Type B pancreatic cell (in vitro differentiated cells): ENCODE results near the gene ACAP2. TPM values are rescaled to one million over a fixed set of nuclear protein-coding genes. Genes with fewer than 3 reads are reported as not detected.
"Not testable (repeated sequence)": the region's sequence is repeated elsewhere in the genome, so short reads cannot be mapped to it uniquely, and the experiment has no call there.

Experiments used
- DNase-seq: peaks from one replicate; pipeline ENCODE4 v3.0.0; 2021; ENCODE audit warnings: mixed read lengths; ENCODE audit not compliant: unreplicated experiment; ENCODE audit errors: extremely low spot score
- H3K27ac Mint-ChIP-seq: 2 replicates; pipeline ENCODE4 v1.8.0; 2021; ENCODE audit warnings: mild to moderate bottlenecking, mixed read lengths
- H3K27me3 Mint-ChIP-seq: 2 replicates; pipeline ENCODE4 v1.8.0; 2021; ENCODE audit warnings: mixed read lengths
- H3K36me3 Mint-ChIP-seq: 2 replicates; pipeline ENCODE4 v1.8.0; 2021; ENCODE audit warnings: mixed read lengths
- H3K4me1 Mint-ChIP-seq: one replicate; pipeline ENCODE4 v1.8.0; 2021; ENCODE audit warnings: mixed read lengths; ENCODE audit not compliant: unreplicated experiment
- H3K4me3 Mint-ChIP-seq: 2 replicates; pipeline ENCODE4 v1.8.0; 2021; ENCODE audit warnings: mild to moderate bottlenecking, mixed read lengths
- H3K9me3 Mint-ChIP-seq: 2 replicates; pipeline ENCODE4 v1.8.0; 2021; ENCODE audit warnings: mixed read lengths
- CTCF ChIP-seq: fragments of 200-600 bp; sonication (generic); conservative IDR thresholded peaks from 2 replicates; pipeline ENCODE4 v1.5.0; 2021; ENCODE audit warnings: antibody characterized with exemption, mild to moderate bottlenecking
- long read RNA-seq: library from polyadenylated mRNA; unstranded; transcript quantifications from one replicate; pipeline ENCODE4 v2.0.0, GENCODE V29; 2020
- total RNA-seq: library from RNA; stranded (reverse); gene quantifications from 2 replicates; pipeline ENCODE4 v1.2.1, GENCODE V29; 2021; ENCODE audit warnings: low replicate concordance

ACAP2 gene
- 36.6 and 36.9 TPM in 2 replicates for total RNA-seq
- long read RNA-seq, full-length matches to known transcripts, result 7 of 34 reads
- long read RNA-seq, partial matches to known transcripts, result 19 of 34 reads
- long read RNA-seq, other reads (novel, unspliced or antisense), result 8 of 34 reads

- Mint-ChIP-seq H3K9me3 (no peaks in the 10 kb centered on the region), H3K4me1 (peaks cover 21% of the 10 kb centered on the region), H3K4me3 (peak within 1 kb of the TSS; percentile 96), H3K27me3 (no peaks in the 10 kb centered on the region), H3K36me3 (no peaks in the 10 kb centered on the region), H3K27ac (peak within 1 kb of the TSS; percentile 93)
- DNase-seq, result peak; percentile 100
- no peak for TF ChIP-seq CTCF
These were observed at the start of gene ACAP2 for GRCh38 chr3:195442573-195443390. ACAP2 (minus strand) TSS chr3:195443020; CDS start chr3:195442847, 173 bp downstream.

- Mint-ChIP-seq H3K4me3 (no peak overlapping the region), H3K9me3 (no peaks in the 10 kb centered on the region), H3K27me3 (peaks cover 15% of the 10 kb centered on the region), H3K27ac (no peak overlapping the region), H3K36me3 (no peaks in the 10 kb centered on the region), H3K4me1 (no peaks in the 10 kb centered on the region)
- TF ChIP-seq CTCF, result no peak
- no peak for DNase-seq
These were observed 32.8 kb upstream of the ACAP2 start for GRCh38 chr3:195475614-195476013.

GRCh38 chr3:195475116-195475515 lies 32.3 kb upstream of the ACAP2 start:
- H3K9me3 Mint-ChIP-seq, H3K4me1 Mint-ChIP-seq, DNase-seq, H3K4me3 Mint-ChIP-seq, H3K36me3 Mint-ChIP-seq, H3K27ac Mint-ChIP-seq: not testable (repeated sequence)
- H3K27me3 Mint-ChIP-seq, result peaks cover 15% of the 10 kb centered on the region

GRCh38 chr3:195468841-195469240 lies 26.0 kb upstream of the ACAP2 start:
- Mint-ChIP-seq H3K27ac (no peak overlapping the region), H3K4me1 (no peaks in the 10 kb centered on the region), H3K4me3 (no peak overlapping the region), H3K27me3 (no peaks in the 10 kb centered on the region), H3K9me3 (peaks cover 10% of the 10 kb centered on the region), H3K36me3 (no peaks in the 10 kb centered on the region)
- no peak for DNase-seq
- no peak for TF ChIP-seq CTCF

GRCh38 chr3:195468391-195468776 lies 25.6 kb upstream of the ACAP2 start:
- H3K4me1 Mint-ChIP-seq, result no peaks in the 10 kb centered on the region
- no peaks in the 10 kb centered on the region for H3K36me3 Mint-ChIP-seq
- H3K4me3 Mint-ChIP-seq, result no peak overlapping the region
- no peak for TF ChIP-seq CTCF
- H3K27me3 Mint-ChIP-seq, result no peaks in the 10 kb centered on the region
- H3K9me3 Mint-ChIP-seq, result peaks cover 10% of the 10 kb centered on the region
- no peak for DNase-seq
- H3K27ac Mint-ChIP-seq, result no peak overlapping the region

- no peak overlapping the region for H3K4me3 Mint-ChIP-seq
- H3K27me3 Mint-ChIP-seq, result no peaks in the 10 kb centered on the region
- H3K9me3 Mint-ChIP-seq, result peaks cover 10% of the 10 kb centered on the region
- no peaks in the 10 kb centered on the region for H3K4me1 Mint-ChIP-seq
- no peak for TF ChIP-seq CTCF
- H3K27ac Mint-ChIP-seq, result no peak overlapping the region
- no peak for DNase-seq
- H3K36me3 Mint-ChIP-seq, result no peaks in the 10 kb centered on the region
These were observed 25.0 kb upstream of the ACAP2 start for GRCh38 chr3:195467641-195468390.
